Measurements from ENCODE around the gene GALNT5. TPM values are rescaled to one million over a fixed set of nuclear protein-coding genes. Genes with fewer than 3 reads are reported as not detected.
A peak's percentile ranks its signal among the peaks of the same experiment; 100 is the strongest.

The GALNT5 gene
- total RNA-seq, 1 experiment from 2014 or later: 0.08 TPM

DNA sequence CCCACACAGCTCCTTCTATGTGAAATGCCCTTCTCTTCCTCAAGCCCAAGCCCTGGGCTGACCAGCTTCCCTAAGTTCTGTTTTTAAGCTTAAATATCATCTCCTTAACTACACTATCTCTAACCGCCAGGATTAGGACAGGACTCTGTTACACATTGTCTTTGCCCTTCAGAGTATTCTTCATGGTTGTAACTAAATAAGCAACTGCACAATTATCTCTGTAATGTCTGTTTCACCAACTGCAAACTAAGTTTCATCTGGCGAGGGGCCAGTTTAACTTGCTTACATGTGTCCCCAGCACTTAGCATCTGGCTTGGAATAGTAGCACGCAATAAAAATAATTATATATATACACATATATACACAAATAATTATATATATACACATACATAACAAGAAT lies 69.2 kb downstream of the GALNT5 start:
- DNase-seq (ENCODE audit: low read depth, low spot score): no peak
- intact Hi-C loops (cut with micrococcal nuclease; ENCODE audit: unreplicated experiment): no loop called here
- TF ChIP-seq POLR2AphosphoS5 (IDR thresholded peaks at IDR 0.05; ENCODE audit: low read depth, low read length): no peak
- no peak overlapping the region for H3K4me3 ChIP-seq (ENCODE audit: low read depth in 2 of 2, low read length in 2 of 2)
- in situ Hi-C loops (cut with HindIII; ENCODE audit: low pct_unique_long_range_greater_than_20kb, low sequenced_read_pairs): no loop called here
- BruUV-seq (replicated peaks): no TSS peak
- no peaks in the 10 kb centered on the region for H3K27me3 ChIP-seq (ENCODE audit: control insufficient read depth, insufficient read depth, low read length)
- no peaks in the 10 kb centered on the region for H3K36me3 ChIP-seq (ENCODE audit: control insufficient read depth, insufficient read depth, low read length)
- POLR2A ChIA-PET: no interaction called here
- H3K9me3 ChIP-seq (ENCODE audit: control insufficient read depth, insufficient read depth, low read depth, low read length): no peaks in the 10 kb centered on the region
- CTCF ChIA-PET: interaction anchor here (0.6 kb wide), 1 partner anchor 25 kb away, joined by 3 read pairs; no protein-coding TSS in a partner anchor
- no peaks in the 10 kb centered on the region for H3K4me1 ChIP-seq (ENCODE audit: control insufficient read depth, insufficient read depth, low read length)
- no peak for ATAC-seq
- H3K27ac ChIP-seq (ENCODE audit: low read length): no peak overlapping the region

DNA sequence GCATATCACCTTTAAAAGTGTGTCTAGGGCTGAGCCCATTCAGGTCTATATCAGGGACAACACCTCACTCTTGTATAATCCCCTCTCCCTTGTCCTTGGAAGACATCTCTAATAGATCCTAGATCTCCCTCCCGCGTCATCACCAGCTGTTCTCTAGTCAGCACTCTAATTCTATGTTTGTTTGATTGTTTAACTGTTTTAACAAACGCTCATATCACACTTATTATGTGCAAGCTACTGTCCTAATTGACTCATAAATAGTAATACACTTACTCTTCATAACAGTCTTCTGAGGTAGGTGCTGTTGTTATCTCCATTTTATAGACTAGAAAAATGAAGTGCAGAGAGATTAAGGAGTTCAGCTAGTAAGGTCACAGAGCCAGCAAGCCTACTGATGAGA lies 69.7 kb downstream of the GALNT5 start:
- Histone ChIP-seq H3K36me3 (ENCODE audit: control insufficient read depth, insufficient read depth, low read length) (no peaks in the 10 kb centered on the region), H3K4me3 (ENCODE audit: low read depth in 2 of 2, low read length in 2 of 2) (no peak overlapping the region), H3K27me3 (ENCODE audit: control insufficient read depth, insufficient read depth, low read length) (no peaks in the 10 kb centered on the region), H3K27ac (ENCODE audit: low read length) (no peak overlapping the region), H3K4me1 (ENCODE audit: control insufficient read depth, insufficient read depth, low read length) (no peaks in the 10 kb centered on the region), H3K9me3 (ENCODE audit: control insufficient read depth, insufficient read depth, low read depth, low read length) (no peaks in the 10 kb centered on the region)
- no peak for DNase-seq (ENCODE audit: low read depth, low spot score)
- no peak for ATAC-seq
- ChIA-PET POLR2A (no interaction called here), CTCF (interaction anchor here (1.0 kb wide), 1 partner anchor 25 kb away, joined by 3 read pairs; no protein-coding TSS in a partner anchor)
- TF ChIP-seq POLR2AphosphoS5 (IDR thresholded peaks at IDR 0.05; ENCODE audit: low read depth, low read length): no peak
- no peak for TF ChIP-seq TCF7L2 (IDR thresholded peaks at IDR 0.05; ENCODE audit: low read depth, low read length)
- TF ChIP-seq, protein P1, sequence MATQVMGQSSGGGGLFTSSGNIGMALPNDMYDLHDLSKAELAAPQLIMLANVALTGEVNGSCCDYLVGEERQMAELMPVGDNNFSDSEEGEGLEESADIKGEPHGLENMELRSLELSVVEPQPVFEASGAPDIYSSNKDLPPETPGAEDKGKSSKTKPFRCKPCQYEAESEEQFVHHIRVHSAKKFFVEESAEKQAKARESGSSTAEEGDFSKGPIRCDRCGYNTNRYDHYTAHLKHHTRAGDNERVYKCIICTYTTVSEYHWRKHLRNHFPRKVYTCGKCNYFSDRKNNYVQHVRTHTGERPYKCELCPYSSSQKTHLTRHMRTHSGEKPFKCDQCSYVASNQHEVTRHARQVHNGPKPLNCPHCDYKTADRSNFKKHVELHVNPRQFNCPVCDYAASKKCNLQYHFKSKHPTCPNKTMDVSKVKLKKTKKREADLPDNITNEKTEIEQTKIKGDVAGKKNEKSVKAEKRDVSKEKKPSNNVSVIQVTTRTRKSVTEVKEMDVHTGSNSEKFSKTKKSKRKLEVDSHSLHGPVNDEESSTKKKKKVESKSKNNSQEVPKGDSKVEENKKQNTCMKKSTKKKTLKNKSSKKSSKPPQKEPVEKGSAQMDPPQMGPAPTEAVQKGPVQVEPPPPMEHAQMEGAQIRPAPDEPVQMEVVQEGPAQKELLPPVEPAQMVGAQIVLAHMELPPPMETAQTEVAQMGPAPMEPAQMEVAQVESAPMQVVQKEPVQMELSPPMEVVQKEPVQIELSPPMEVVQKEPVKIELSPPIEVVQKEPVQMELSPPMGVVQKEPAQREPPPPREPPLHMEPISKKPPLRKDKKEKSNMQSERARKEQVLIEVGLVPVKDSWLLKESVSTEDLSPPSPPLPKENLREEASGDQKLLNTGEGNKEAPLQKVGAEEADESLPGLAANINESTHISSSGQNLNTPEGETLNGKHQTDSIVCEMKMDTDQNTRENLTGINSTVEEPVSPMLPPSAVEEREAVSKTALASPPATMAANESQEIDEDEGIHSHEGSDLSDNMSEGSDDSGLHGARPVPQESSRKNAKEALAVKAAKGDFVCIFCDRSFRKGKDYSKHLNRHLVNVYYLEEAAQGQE (IDR thresholded peaks at IDR 0.05; ENCODE audit: insufficient read depth in 1 of 2, low read depth in 2 of 2, low read length in 1 of 2): no peak
- TF ChIP-seq SIN3A (IDR thresholded peaks at IDR 0.05; ENCODE audit: borderline replicate concordance, insufficient read depth, low read depth, low read length): no peak
- no peak for TF ChIP-seq CTCF (IDR thresholded peaks at IDR 0.05)
- no TSS peak for BruUV-seq (replicated peaks)
- in situ Hi-C loops (cut with HindIII; ENCODE audit: low pct_unique_long_range_greater_than_20kb, low sequenced_read_pairs): no loop called here
- intact Hi-C loops (cut with micrococcal nuclease; ENCODE audit: unreplicated experiment): no loop called here

DNA sequence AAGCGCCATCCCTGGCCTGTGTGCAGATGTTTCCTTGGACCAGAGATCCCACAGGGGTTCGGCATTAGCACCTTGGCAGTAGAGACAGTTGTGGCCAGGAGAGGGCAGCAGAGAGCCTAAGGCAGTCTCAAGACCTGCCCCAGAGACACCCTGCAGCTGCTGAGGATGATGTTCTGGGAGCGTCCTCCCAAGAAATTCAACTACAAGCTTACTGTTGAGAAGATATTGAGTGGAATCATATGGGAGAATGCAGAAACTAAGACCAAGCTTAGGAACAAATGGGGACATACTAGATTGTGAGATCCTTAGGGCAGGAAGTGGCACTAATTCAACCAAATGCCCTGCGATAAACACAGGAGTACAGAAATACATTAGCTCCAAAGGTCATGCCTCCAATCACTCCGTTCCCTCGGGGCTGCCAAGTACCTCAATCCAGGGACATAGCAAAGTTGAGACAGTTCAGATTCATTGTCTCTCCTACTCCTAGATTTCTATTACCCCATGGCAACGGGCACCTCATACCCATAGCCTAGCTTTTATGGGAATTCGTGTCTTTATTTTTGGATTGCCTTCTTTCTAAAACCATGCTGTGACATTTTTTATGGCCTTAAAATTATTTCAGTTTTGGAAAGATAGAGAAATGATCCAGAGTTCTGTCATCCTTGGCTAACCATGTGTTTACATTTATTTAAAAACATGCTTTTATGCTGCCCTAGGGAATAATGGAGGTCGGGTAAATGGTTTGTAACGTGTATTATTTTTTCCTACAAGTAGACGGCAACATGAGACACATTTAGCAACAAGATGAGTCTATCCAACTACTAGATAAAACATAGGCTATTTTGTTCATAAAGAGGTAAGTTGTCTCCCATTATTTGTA lies 70.4 kb downstream of the GALNT5 start:
- POLR2A ChIA-PET: no interaction called here
- Histone ChIP-seq H3K27ac (ENCODE audit: low read length) (no peak overlapping the region), H3K27me3 (ENCODE audit: control insufficient read depth, insufficient read depth, low read length) (no peaks in the 10 kb centered on the region), H3K4me1 (ENCODE audit: control insufficient read depth, insufficient read depth, low read length) (no peaks in the 10 kb centered on the region), H3K9me3 (ENCODE audit: control insufficient read depth, insufficient read depth, low read depth, low read length) (no peaks in the 10 kb centered on the region), H3K4me3 (ENCODE audit: low read depth in 2 of 2, low read length in 2 of 2) (no peak overlapping the region), H3K36me3 (ENCODE audit: control insufficient read depth, insufficient read depth, low read length) (no peaks in the 10 kb centered on the region)
- CTCF ChIA-PET: interaction anchor here (1.0 kb wide), 1 partner anchor 25 kb away, joined by 3 read pairs; no protein-coding TSS in a partner anchor
- peak; percentile 64 for DNase-seq (ENCODE audit: low read depth, low spot score)
- TF ChIP-seq, protein P1 (IDR thresholded peaks at IDR 0.05; ENCODE audit: insufficient read depth in 1 of 2, low read depth in 2 of 2, low read length in 1 of 2): no peak
- TF ChIP-seq CTCF (IDR thresholded peaks at IDR 0.05): peak; percentile 91
- no TSS peak for BruUV-seq (replicated peaks)
- intact Hi-C loops (cut with micrococcal nuclease; ENCODE audit: unreplicated experiment): no loop called here
- peak; percentile 97 for ATAC-seq
- in situ Hi-C loops (cut with HindIII; ENCODE audit: low pct_unique_long_range_greater_than_20kb, low sequenced_read_pairs): no loop called here

Measured in Panc1 (cell line).